Right lobe of liver (tissue), 6 donors: Measurements from ENCODE around the gene MAK. TPM values are rescaled to one million over a fixed set of nuclear protein-coding genes. Genes with fewer than 3 reads are reported as not detected.

Experiments used
- ATAC-seq, 4 donors: fragments of 200-7000 bp; cut with Tn5 transposase; one replicate each; pipeline ENCODE4 v1.9.1; 2020; ENCODE audit warnings: mild to moderate bottlenecking in 4 of 4, moderate library complexity in 4 of 4
- DNase-seq, 3 donors: peaks; one replicate each; pipeline ENCODE4 v3.0.0-alpha.2; 2020
- H3K27ac ChIP-seq, 3 donors: fragments of 200-600 bp; one replicate each; pipeline ENCODE4 v1.8.0; 2022
- H3K27me3 ChIP-seq, 2 donors: fragments of 200-600 bp; one replicate each; pipeline ENCODE4 v1.8.0; 2022
- H3K36me3 ChIP-seq, 4 donors: fragments of 200-600 bp; sonication (generic) in 1 of 4; one replicate each; pipeline versions ENCODE4 v1.5.1 to v1.8.0; 2017 to 2022; ENCODE audit warnings: control low read depth in 1 of 4
- H3K4me1 ChIP-seq, 4 donors: fragments of 200-600 bp; sonication (generic) in 1 of 4; one replicate each; pipeline versions ENCODE4 v1.5.1 to v1.8.0; 2017 to 2022; ENCODE audit warnings: control low read depth in 1 of 4
- H3K4me3 ChIP-seq, 3 donors: fragments of 200-600 bp; one replicate each; pipeline ENCODE4 v1.8.0; 2022
- H3K9me3 ChIP-seq, 4 donors: fragments of 200-600 bp; sonication (generic) in 1 of 4; one replicate each; pipeline versions ENCODE4 v1.5.1 to v1.8.0; 2017 to 2022; ENCODE audit warnings: control low read depth in 1 of 4
- POLR2A ChIP-seq: fragments of 450-650 bp; IDR thresholded peaks from one replicate; pipeline ENCODE4 v1.6.1; 2017; ENCODE audit warnings: antibody characterized with exemption, mild to moderate bottlenecking
- WGBS: methylation state at CpG from one replicate; pipeline ENCODE4 v1.1.6; 2018; ENCODE audit warnings: low coverage, low lambda C conversion rate; ENCODE audit not compliant: insufficient coverage; ENCODE audit errors: missing lambda C conversion rate; 5-methylcytosine and 5-hydroxymethylcytosine counted together
- intact Hi-C, 2 donors: fragments of 100-400 bp; cut with DNase I; formaldehyde crosslinking; loops; one replicate each; pipeline versions ENCODE4 v1.11.2 to v1.14.1; 2022
- total RNA-seq, 6 experiments: library from RNA; depleted of rRNA in 2 of 6; stranded (reverse); fragments of >200 nt in 2 of 6; fragmentation: NEBNext Ultra II Directional in 3 of 6; extraction: Animal tissue kit (Norgen Biotek cat#: 25700) in 3 of 6; gene quantifications; one replicate each; pipeline versions ENCODE4 v1.1.0 to v1.2.4, GENCODE V29; 2016 to 2023
- TF ChIP-seq, protein P1 (sequence below), 4 donors: fragments of 200-600 bp in 3 of 4; fragments of 450-650 bp in 1 of 4; IDR thresholded peaks; one replicate each; pipeline versions ENCODE4 v1.5.1 to v1.8.0; 2016 to 2022; ENCODE audit warnings: antibody characterized with exemption in 4 of 4, mild to moderate bottlenecking in 2 of 4
- donor health status: DM: no; HTN: yes; CAD: no.
- donor health status: DM: no; HTN: no; CAD: no.
- donor health status: DM: no; HTN: no; CAD: no.
- donor health status: DM: no; HTN: yes; CAD: no.
- donor health status: DM: no; HTN: yes; CAD: no.

Gene MAK
- total RNA-seq, 6 experiments from 2014 or later, result 0.12 to 0.18 (median 0.15) TPM; not detected in 3

- intact Hi-C loops, result no loop called here
- Histone ChIP-seq H3K36me3 (peaks cover 0 to 23% (median 0%) of the 10 kb centered on the region in 4 donors), H3K4me3 (no peak overlapping the region), H3K4me1 (no peaks in the 10 kb centered on the region), H3K9me3 (no peaks in the 10 kb centered on the region), H3K27ac (no peak overlapping the region), H3K27me3 (no peaks in the 10 kb centered on the region)
- 95% methylated on average over 3 of the region's 3 CpGs for WGBS
- TF ChIP-seq POLR2A, result no peak
- TF ChIP-seq, protein P1, sequence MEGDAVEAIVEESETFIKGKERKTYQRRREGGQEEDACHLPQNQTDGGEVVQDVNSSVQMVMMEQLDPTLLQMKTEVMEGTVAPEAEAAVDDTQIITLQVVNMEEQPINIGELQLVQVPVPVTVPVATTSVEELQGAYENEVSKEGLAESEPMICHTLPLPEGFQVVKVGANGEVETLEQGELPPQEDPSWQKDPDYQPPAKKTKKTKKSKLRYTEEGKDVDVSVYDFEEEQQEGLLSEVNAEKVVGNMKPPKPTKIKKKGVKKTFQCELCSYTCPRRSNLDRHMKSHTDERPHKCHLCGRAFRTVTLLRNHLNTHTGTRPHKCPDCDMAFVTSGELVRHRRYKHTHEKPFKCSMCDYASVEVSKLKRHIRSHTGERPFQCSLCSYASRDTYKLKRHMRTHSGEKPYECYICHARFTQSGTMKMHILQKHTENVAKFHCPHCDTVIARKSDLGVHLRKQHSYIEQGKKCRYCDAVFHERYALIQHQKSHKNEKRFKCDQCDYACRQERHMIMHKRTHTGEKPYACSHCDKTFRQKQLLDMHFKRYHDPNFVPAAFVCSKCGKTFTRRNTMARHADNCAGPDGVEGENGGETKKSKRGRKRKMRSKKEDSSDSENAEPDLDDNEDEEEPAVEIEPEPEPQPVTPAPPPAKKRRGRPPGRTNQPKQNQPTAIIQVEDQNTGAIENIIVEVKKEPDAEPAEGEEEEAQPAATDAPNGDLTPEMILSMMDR (IDR thresholded peaks at IDR 0.05), result no peak
- ATAC-seq (no peak), DNase-seq (no peak)
Observed at GRCh38 chr6:10733863-10734262, 104.5 kb downstream of the MAK start.

GRCh38 chr6:10733151-10733715, 105.1 kb downstream of the MAK start:
- intact Hi-C loops, result no loop called here
- WGBS, result 91% methylated on average over 8 of the region's 17 CpGs
- Histone ChIP-seq H3K9me3 (no peaks in the 10 kb centered on the region), H3K27ac (no peak overlapping the region), H3K4me3 (no peak overlapping the region), H3K36me3 (peaks cover 0 to 29% (median 0%) of the 10 kb centered on the region in 4 donors), H3K4me1 (no peaks in the 10 kb centered on the region), H3K27me3 (no peaks in the 10 kb centered on the region)
- no peak for DNase-seq
- TF ChIP-seq, protein P1 (IDR thresholded peaks at IDR 0.05), result no peak
- no peak for TF ChIP-seq POLR2A
- no peak for ATAC-seq

GRCh38 chr6:10730254-10730653, 108.1 kb downstream of the MAK start:
- H3K36me3 ChIP-seq, result peaks cover 0 to 29% (median under 1%) of the 10 kb centered on the region in 4 donors
- no peak for ATAC-seq

DNA sequence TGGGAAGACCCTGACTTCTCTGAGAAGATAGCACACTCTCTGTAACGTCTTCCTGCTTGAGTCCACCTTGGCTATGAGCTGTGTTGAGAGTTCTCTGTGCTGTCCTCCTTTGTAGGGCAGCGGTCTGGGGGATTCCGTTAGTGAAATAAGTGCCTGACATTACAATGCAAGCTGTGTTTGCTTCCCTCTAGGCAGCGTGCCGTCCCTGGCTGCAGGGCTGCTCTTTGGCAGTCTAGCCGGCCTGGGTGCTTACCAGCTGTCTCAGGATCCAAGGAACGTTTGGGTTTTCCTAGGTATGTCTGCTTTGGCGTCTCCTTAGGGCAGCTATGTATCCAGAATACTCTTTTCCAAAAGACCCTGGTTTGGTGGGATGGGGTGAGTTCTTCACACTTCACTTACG, 112.6 kb downstream of the MAK start:
- H3K4me3 ChIP-seq, result no peak overlapping the region
- peaks cover 0 to 22% (median under 1%) of the 10 kb centered on the region in 4 donors for H3K36me3 ChIP-seq
- peaks cover 0 to 13% (median 0%) of the 10 kb centered on the region in 4 donors for H3K4me1 ChIP-seq
- DNase-seq, result no peak
- no peak for ATAC-seq
- 80% methylated on average over 4 of the region's 9 CpGs for WGBS
- intact Hi-C loops, result no loop called here
- H3K27ac ChIP-seq, result no peak overlapping the region
- no peaks in the 10 kb centered on the region for H3K9me3 ChIP-seq
- H3K27me3 ChIP-seq, result no peaks in the 10 kb centered on the region
- TF ChIP-seq, protein P1 (IDR thresholded peaks at IDR 0.05), result no peak
- TF ChIP-seq POLR2A, result no peak

More at GRCh38 chr6:10730254-10730653, 108.1 kb downstream of the MAK start:
- Histone ChIP-seq H3K4me3 (no peak overlapping the region), H3K27me3 (no peaks in the 10 kb centered on the region), H3K9me3 (no peaks in the 10 kb centered on the region), H3K27ac (no peak overlapping the region), H3K4me1 (no peaks in the 10 kb centered on the region)
- intact Hi-C loops, result no loop called here
- no peak for TF ChIP-seq POLR2A
- 60% methylated on average over 3 of the region's 3 CpGs for WGBS
- no peak for DNase-seq

- H3K36me3 ChIP-seq, result peaks cover 0 to 16% (median under 1%) of the 10 kb centered on the region in 4 donors
- no peak for DNase-seq
- H3K4me1 ChIP-seq, result peaks cover 0 to 13% (median 0%) of the 10 kb centered on the region in 4 donors
- H3K27me3 ChIP-seq, result no peaks in the 10 kb centered on the region
- no peak for TF ChIP-seq POLR2A
- TF ChIP-seq, protein P1 (IDR thresholded peaks at IDR 0.05), result no peak
- H3K27ac ChIP-seq, result no peak overlapping the region
- intact Hi-C loops, result no loop called here
- WGBS, result 67% methylated on average over 5 of the region's 6 CpGs
- H3K9me3 ChIP-seq, result no peaks in the 10 kb centered on the region
- no peak overlapping the region for H3K4me3 ChIP-seq
- ATAC-seq, result no peak
Observed at GRCh38 chr6:10725044-10725443, 113.3 kb downstream of the MAK start.
